Large intestine (tissue), 3 donors: ENCODE data around the gene PRR36. TPM values are rescaled to one million over a fixed set of nuclear protein-coding genes. Genes with fewer than 3 reads are reported as not detected.

Experiments
- DNase-seq, 2 donors: peaks; one replicate each; pipeline versions ENCODE4 v3.0.0 to v3.0.0-alpha.2; 2013
- H3K27ac ChIP-seq: one replicate; pipeline ENCODE4 v1.5.1; 2013; ENCODE audit warnings: low read length
- H3K27me3 ChIP-seq: 2 replicates; pipeline ENCODE4 v1.6.1; 2013; ENCODE audit warnings: low read length; ENCODE audit not compliant: control insufficient read depth, insufficient read depth
- H3K36me3 ChIP-seq: 2 replicates; pipeline ENCODE4 v1.6.1; 2013; ENCODE audit warnings: low read length; ENCODE audit not compliant: control insufficient read depth, insufficient read depth
- H3K4me1 ChIP-seq: one replicate; pipeline ENCODE4 v1.6.1; 2013; ENCODE audit warnings: low read length; ENCODE audit not compliant: control insufficient read depth, insufficient read depth
- H3K4me3 ChIP-seq: one replicate; pipeline ENCODE4 v1.5.1; 2013; ENCODE audit warnings: low read length
- H3K9me3 ChIP-seq: one replicate; pipeline ENCODE4 v1.6.1; 2013; ENCODE audit warnings: mild to moderate bottlenecking, low read depth, low read length, moderate library complexity; ENCODE audit not compliant: control insufficient read depth
- WGBS: methylation state at CpG from one replicate; pipeline ENCODE4 v1.1.5; 2013; ENCODE audit warnings: low lambda C conversion rate; ENCODE audit not compliant: insufficient coverage; 5-methylcytosine and 5-hydroxymethylcytosine counted together
- polyA plus RNA-seq: library from polyadenylated mRNA; unstranded; fragments of 120-200 nt; gene quantifications from one replicate; pipeline ENCODE4 v1.2.1, GENCODE V29; 2013

PRR36 gene
- polyA plus RNA-seq, 1 donor: 2.1 TPM

DNA sequence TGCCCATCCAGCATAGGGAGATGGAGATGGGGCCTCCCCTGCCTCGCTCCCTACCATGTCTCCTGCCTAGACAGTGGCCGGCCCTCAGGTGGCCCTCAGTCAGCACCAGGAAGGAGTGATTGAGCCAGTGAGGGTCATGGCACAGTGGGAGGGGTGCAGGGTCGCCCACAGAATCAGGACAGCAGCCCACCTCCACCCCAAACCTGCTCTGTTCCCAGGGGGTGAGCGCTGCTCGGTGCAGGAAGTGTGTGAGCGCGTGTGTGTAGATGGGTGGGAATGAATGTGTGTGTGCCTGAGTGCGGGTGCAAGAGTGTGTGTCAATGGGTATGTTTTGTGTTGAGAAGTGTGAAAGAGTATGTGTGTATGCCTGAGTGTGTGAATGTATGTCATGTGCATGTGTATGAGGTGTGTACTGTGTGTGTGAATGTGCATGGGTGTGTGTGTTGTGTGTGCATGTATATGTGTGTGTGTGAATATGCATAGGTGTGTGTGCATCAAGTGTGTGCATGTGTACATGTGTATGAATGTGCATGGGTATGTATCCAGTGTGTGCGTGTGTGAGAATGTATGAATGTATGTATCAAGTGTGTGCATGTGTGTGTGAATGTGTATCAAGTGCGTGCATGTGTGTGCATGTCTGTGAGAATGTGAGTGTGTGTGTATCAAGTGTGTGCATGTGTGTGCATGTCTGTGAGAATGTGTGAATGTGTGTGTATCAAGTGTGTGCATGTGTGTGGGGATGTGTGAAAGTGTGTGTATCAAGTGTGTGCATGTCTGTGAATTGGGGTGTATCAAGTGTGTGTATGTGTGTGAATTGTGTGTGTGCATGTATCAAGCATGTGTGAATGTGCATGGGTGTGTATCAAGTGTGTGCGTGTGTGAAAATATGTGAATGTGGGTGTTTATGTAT lies 32.2 kb downstream of the PRR36 start:
- no CpG with 5 or more reads among the region's 11 CpGs for WGBS
- H3K27ac ChIP-seq: no peak overlapping the region
- H3K9me3 ChIP-seq: peaks cover 7% of the 10 kb centered on the region

DNA sequence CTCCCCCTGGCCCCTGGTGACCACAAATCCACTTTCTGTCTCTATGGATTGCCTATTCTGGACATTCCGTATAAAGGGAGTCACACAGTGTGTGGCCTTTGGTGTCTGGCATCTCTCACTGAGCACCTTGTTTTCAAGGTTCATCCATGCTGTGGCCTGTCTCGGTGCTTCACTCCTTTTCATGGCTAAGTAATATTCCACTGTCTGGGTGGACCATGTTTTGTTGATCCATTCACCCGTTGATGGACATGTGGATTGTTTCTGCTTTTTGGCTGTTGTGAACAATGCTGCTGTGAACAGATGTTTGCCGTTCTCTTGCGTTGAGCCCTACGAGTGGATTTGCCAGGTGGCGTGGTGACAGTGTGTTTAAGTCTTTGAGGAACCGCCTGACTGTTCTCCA lies 33.6 kb downstream of the PRR36 start:
- peaks cover 13% of the 10 kb centered on the region for H3K4me1 ChIP-seq
- H3K4me3 ChIP-seq: no peak overlapping the region
- no peaks in the 10 kb centered on the region for H3K27me3 ChIP-seq
- no CpG with 5 or more reads among the region's 8 CpGs for WGBS
- no peak for DNase-seq
- H3K36me3 ChIP-seq: no peaks in the 10 kb centered on the region
- peaks cover 7% of the 10 kb centered on the region for H3K9me3 ChIP-seq
- no peak overlapping the region for H3K27ac ChIP-seq

More for the DNA sequence above, 32.2 kb downstream of the PRR36 start:
- Histone ChIP-seq H3K36me3 (no peaks in the 10 kb centered on the region), H3K4me1 (peaks cover 13% of the 10 kb centered on the region), H3K27me3 (no peaks in the 10 kb centered on the region), H3K4me3 (no peak overlapping the region)
- DNase-seq: no peak

DNA sequence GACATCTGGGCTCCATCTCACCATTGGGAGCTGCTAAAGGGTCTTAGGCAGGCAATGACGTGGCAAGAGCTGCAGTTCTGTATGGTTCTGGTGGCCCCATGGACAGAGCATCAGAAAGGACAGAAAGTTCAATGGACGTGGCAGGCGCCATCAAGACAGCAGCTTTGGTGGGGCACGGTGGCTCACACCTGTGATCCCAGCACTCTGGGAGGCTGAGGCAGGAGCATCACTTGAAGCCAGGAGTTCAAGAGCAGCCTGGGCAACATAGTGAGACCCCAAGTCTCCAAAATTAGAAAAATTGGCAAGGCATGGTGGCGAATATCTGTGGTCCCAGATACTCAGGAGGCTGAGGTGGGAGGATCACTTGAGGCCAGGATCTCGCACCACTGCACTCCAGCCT lies 34.7 kb downstream of the PRR36 start:
- no CpG with 5 or more reads among the region's 6 CpGs for WGBS

DNA sequence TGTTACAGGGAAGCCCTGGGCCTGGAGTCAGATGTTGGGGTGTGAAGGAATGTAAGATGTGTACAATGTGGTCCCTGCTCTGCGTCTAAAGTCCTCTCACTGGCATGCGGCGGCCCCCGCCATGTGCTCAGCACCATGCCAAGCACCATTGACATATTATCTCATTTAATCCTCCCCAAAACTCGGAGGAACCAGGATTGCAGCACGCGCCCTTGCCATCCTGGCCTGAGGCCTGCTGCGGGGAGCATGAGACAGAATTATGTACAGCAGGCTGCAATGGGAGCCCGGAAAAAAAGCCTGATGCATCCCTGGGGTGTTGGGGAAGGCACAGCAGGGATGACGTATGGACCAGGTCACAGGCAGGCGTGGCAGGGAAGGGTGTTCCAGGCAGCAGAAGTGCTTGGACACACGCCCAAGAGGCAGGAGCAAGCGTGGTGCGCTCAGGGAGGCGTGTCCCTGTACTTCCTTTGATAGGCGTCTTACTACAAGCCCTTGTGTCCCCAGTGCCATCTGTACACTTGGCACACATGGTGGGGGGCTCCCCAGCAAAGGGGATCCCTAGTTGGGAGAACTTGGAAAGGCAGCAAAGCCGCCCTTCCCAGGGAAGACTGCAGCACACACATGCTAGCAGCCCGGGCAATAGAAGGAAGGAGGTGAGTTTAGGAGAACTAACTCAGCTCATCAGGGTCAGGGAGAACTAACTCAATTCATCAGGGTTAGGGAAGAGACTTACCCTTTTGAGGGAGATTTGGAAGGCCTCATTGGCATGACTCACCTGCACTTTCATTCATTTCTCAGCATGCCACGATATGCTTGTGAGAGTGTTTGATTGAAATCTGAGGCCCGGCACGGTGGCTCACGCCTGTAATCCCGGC lies 40.7 kb downstream of the PRR36 start:
- Histone ChIP-seq H3K27ac (no peak overlapping the region), H3K27me3 (peaks cover 3% of the 10 kb centered on the region), H3K4me3 (no peak overlapping the region), H3K9me3 (no peaks in the 10 kb centered on the region), H3K4me1 (peaks cover 12% of the 10 kb centered on the region), H3K36me3 (no peaks in the 10 kb centered on the region)
- no CpG with 5 or more reads among the region's 23 CpGs for WGBS
- DNase-seq: peak in 1 of 2 donors; percentile 57

More for the DNA sequence above, 34.7 kb downstream of the PRR36 start:
- DNase-seq: no peak
- Histone ChIP-seq H3K36me3 (no peaks in the 10 kb centered on the region), H3K27ac (no peak overlapping the region), H3K4me3 (no peak overlapping the region), H3K9me3 (peaks cover 7% of the 10 kb centered on the region), H3K4me1 (peaks cover 5% of the 10 kb centered on the region), H3K27me3 (no peaks in the 10 kb centered on the region)

DNA sequence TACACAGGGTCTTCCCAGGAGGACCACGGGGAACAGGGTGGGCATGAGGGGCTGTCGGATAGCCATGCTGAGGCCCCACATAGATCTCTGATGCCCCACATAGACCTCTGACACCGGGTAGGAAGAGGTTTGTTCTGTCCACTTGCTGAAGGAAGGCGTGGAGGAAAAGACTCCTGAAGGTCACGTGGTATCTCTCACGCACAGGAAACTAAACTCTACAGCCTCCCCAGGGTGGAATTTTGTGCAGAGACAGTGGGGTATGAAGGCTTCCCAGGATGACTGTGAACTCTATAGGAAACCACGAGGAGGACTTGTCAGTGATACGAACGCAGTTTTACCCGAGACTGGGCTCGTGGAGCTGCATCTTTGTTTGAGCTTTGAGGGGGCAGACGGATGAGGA lies 41.4 kb downstream of the PRR36 start:
- DNase-seq: no peak
- Histone ChIP-seq H3K4me1 (peaks cover 12% of the 10 kb centered on the region), H3K9me3 (no peaks in the 10 kb centered on the region), H3K27ac (no peak overlapping the region), H3K27me3 (peaks cover 6% of the 10 kb centered on the region), H3K36me3 (no peaks in the 10 kb centered on the region), H3K4me3 (no peak overlapping the region)
- WGBS: no CpG with 5 or more reads among the region's 12 CpGs

DNA sequence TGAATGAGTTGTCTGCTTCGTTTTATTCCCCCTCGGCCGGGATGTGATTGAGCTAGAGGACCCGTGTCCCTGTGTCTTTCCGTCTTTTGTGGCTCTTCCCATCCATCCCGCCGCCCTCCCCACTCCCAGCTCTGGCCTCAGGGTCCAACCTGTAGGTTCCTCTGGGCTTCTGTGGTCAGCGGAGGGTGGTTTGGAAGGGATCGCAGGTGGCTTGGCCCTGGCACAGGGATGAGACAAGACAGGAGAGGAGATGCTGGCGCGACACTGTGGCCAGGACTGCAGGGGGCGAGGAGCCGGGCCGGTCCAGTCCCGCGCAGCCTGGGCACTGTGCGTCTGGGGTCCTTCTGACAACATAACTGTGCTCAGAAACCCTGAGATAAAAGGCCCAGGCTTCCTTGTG lies 42.2 kb downstream of the PRR36 start:
- no peaks in the 10 kb centered on the region for H3K36me3 ChIP-seq
- DNase-seq: no peak
- WGBS: 60% methylated on average over 1 of the region's 17 CpGs
- no peaks in the 10 kb centered on the region for H3K9me3 ChIP-seq
- H3K4me3 ChIP-seq: no peak overlapping the region
- peaks cover 6% of the 10 kb centered on the region for H3K27me3 ChIP-seq
- peaks cover 12% of the 10 kb centered on the region for H3K4me1 ChIP-seq
- no peak overlapping the region for H3K27ac ChIP-seq

DNA sequence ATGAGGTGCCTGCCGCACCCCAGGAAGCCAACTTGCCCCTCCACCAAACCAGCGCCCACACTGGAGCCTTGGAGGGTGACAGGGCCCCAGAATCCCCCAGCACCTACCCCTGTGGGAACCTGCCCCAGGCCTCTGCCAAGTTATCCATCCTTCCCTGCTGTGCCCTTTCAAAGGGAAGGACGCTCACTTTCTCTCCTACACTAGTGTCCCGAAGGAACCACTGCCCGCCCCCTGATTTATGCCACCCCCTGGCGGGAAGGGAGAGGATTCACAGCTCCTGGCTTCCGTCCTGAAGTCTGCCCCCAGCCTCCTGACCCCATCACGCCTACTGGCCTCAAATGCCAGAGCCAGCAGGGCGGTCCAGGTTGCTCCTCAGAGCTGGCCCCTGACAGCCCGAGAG lies 42.7 kb downstream of the PRR36 start:
- H3K36me3 ChIP-seq: no peaks in the 10 kb centered on the region
- H3K4me1 ChIP-seq: peaks cover 12% of the 10 kb centered on the region
- H3K4me3 ChIP-seq: no peak overlapping the region
- no peak overlapping the region for H3K27ac ChIP-seq
- WGBS: no CpG with 5 or more reads among the region's 10 CpGs
- no peaks in the 10 kb centered on the region for H3K9me3 ChIP-seq
- peaks cover 6% of the 10 kb centered on the region for H3K27me3 ChIP-seq
- no peak for DNase-seq

DNA sequence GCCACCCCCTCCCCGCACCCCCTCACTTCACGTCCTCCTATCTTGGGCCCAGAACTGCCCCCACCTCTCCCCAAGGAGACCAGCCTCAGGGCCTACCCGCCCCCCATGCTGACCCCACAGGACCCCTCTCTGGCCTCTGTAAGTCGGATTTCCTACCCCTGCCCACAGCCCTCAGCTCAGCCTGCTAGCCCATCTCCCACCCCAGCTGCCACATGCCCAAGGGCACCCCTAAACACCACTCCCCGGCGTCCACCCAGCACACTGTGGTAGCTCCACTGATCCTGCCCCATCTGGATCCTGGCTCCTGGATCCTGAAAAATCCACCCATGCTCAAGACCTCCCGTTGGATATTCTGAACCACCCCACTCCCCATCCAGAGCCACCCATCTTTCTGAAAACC lies 43.4 kb downstream of the PRR36 start:
- Histone ChIP-seq H3K36me3 (no peaks in the 10 kb centered on the region), H3K9me3 (no peaks in the 10 kb centered on the region), H3K4me3 (peak overlapping the region; percentile 46), H3K27me3 (peaks cover 6% of the 10 kb centered on the region), H3K27ac (no peak overlapping the region), H3K4me1 (peaks cover 12% of the 10 kb centered on the region)
- WGBS: no CpG with 5 or more reads among the region's 7 CpGs
- DNase-seq: no peak

DNA sequence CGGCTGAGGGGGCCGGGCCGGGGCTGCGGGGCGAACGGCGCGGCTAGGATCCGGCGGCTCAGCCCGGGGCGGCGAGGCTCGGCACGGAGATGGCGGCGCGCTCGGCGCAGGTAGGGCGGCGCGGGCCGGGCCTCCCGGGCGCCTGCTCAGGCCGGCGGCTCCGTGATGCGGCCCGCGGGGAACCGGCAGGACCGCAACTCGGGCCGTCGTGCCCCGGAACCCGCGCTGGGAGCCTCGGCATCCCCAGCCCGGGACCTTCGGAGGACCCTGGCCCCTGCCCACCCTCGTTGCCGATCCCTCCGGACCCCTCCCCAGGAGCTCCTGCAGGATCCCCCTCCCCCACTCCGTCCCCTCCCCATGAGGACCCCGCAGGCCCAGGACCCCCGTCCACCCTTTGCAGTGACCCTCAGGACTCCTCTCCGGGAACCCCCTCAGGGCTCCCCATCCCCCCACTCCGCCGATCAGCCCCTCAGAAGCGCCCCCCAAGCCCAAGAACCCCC lies 43.9 kb downstream of the PRR36 start:
- Histone ChIP-seq H3K4me3 (peak overlapping the region; percentile 46), H3K36me3 (no peaks in the 10 kb centered on the region), H3K27ac (no peak overlapping the region), H3K4me1 (peaks cover 12% of the 10 kb centered on the region), H3K27me3 (peaks cover 6% of the 10 kb centered on the region), H3K9me3 (no peaks in the 10 kb centered on the region)
- DNase-seq: no peak
- WGBS: no CpG with 5 or more reads among the region's 53 CpGs

DNA sequence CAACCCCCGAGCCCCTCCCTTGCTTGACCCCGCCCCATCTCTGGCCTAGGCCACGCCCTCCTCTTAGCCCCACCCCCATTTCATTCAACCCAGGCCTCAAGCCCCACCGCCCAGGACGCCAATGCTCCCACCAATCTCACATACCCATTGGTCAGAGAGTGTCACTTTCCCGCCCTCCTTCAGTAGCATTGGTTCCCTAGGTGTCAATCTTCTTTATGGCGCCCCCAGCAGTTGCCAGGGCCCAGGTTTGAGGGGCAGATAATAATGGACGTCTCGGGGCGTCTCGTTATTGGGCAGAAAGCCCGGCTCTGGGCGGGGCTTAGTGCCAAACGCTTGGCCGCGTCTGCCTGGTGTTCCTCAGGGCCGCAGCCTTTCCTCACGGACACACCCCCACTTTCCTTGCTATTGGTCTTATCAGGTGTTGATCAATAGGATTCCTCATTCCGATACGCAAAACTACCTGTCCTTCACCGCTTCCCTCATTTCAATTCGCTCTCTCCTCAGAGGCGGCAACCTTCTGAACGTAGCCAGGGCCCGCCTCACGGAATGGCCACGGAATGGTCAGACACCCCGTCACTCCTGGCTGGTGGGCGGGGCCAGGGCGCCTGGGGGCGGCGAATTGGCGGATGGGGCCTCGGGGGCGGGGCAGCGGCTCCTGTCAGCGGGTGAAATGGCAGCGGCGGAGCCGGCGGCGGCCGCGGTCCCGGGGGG lies 44.5 kb downstream of the PRR36 start, which contains the start of gene EVI5L:
Gene EVI5L, plus strand, starts transcription at position 658 of the 711 bp plus-strand sequence. CDS start 16,325 bp downstream, outside the sequence.
- Histone ChIP-seq H3K9me3 (no peaks in the 10 kb centered on the region), H3K27ac (peak within 1 kb of the TSS; percentile 28), H3K4me3 (peak within 1 kb of the TSS; percentile 46), H3K27me3 (peaks cover 6% of the 10 kb centered on the region), H3K36me3 (no peaks in the 10 kb centered on the region), H3K4me1 (peaks cover 12% of the 10 kb centered on the region)
- WGBS: no CpG with 5 or more reads among the region's 45 CpGs
- DNase-seq: peak; percentile 100
